ENCODE data around the gene CCL28. TPM values are rescaled to one million over a fixed set of nuclear protein-coding genes. Genes with fewer than 3 reads are reported as not detected.

The CCL28 gene
- total and polyA plus RNA-seq, 9 of the 15 experiments (the other 6 are each of a cell fraction or from before 2014, with no cell fraction given): not detected

GRCh38 chr5:43415935-43416802 is 4.0 kb upstream of the CCL28 start (continued):
- TF ChIP-seq ARID4B (CRISPR knock-in tag; IDR thresholded peaks at IDR 0.05) (no peak), CEBPB (tag; IDR thresholded peaks at IDR 0.05) (0 out of 2 replicates have a peak, but pooled peaks have one; percentile 17), ZNF165 (CRISPR knock-in tag; IDR thresholded peaks at IDR 0.05; ENCODE audit: borderline replicate concordance) (no peak), MYC (IDR thresholded peaks at IDR 0.05; ENCODE audit: low read depth, low read length) (peak; percentile 35; the same call in 1 of the 2 replicates), MYC (CRISPR knock-in tag; IDR thresholded peaks at IDR 0.05; ENCODE audit: borderline replicate concordance, low read depth) (no peak), HMGN3 (IDR thresholded peaks at IDR 0.05; ENCODE audit: borderline replicate concordance, extremely low read depth, insufficient read length, low read depth, low read length) (no peak), MCM7 (IDR thresholded peaks at IDR 0.05) (no peak), ZNF224 (CRISPR knock-in tag; IDR thresholded peaks at IDR 0.05) (no peak), ELF1 (tag; IDR thresholded peaks at IDR 0.05) (no peak), SIX5 (IDR thresholded peaks at IDR 0.05; ENCODE audit: borderline replicate concordance in 1 of 2, insufficient read depth in 1 of 2, low read depth in 1 of 2, low read length in 2 of 2) (no peak), GATA2 (CRISPR knock-in tag; IDR thresholded peaks at IDR 0.05) (peak; percentile 80), E4F1 (CRISPR knock-in tag; IDR thresholded peaks at IDR 0.05; ENCODE audit: borderline replicate concordance) (no peak), ZFPM2 (CRISPR knock-in tag; IDR thresholded peaks at IDR 0.05) (no peak), HMBOX1 (IDR thresholded peaks at IDR 0.05) (no peak; the same call in 1 of the 2 replicates), NR2F6 (CRISPR knock-in tag; IDR thresholded peaks at IDR 0.05) (no peak), RBM15 (IDR thresholded peaks at IDR 0.05; ENCODE audit: insufficient read depth, low read length) (no peak), THRAP3 (IDR thresholded peaks at IDR 0.05; ENCODE audit: borderline replicate concordance) (no peak), TCF7 (IDR thresholded peaks at IDR 0.05; ENCODE audit: borderline replicate concordance) (no peak), DLX4 (CRISPR knock-in tag; IDR thresholded peaks at IDR 0.05) (no peak), ZKSCAN8 (CRISPR knock-in tag; IDR thresholded peaks at IDR 0.05) (no peak)
